AG09309 (cell line): ENCODE measurements around the gene NUP214.

ENCODE experiments used
- DNase-seq: peaks from one replicate; pipeline ENCODE4 v3.0.0-alpha.2; 2010; ENCODE audit warnings: low read depth
- H3K4me3 ChIP-seq: 2 replicates; pipeline ENCODE4 v1.5.1; 2011; ENCODE audit warnings: mild to moderate bottlenecking, low read depth, low read length, moderate library complexity; ENCODE audit not compliant: control insufficient read depth
- TF ChIP-seq, protein P1 (sequence below): IDR thresholded peaks from 2 replicates; pipeline ENCODE4 v1.5.1; 2011; ENCODE audit warnings: mild to moderate bottlenecking, low read depth, low read length, inconsistent platforms; ENCODE audit not compliant: insufficient read depth, control insufficient read depth; ENCODE audit errors: missing control alignments

NUP214 gene

DNA sequence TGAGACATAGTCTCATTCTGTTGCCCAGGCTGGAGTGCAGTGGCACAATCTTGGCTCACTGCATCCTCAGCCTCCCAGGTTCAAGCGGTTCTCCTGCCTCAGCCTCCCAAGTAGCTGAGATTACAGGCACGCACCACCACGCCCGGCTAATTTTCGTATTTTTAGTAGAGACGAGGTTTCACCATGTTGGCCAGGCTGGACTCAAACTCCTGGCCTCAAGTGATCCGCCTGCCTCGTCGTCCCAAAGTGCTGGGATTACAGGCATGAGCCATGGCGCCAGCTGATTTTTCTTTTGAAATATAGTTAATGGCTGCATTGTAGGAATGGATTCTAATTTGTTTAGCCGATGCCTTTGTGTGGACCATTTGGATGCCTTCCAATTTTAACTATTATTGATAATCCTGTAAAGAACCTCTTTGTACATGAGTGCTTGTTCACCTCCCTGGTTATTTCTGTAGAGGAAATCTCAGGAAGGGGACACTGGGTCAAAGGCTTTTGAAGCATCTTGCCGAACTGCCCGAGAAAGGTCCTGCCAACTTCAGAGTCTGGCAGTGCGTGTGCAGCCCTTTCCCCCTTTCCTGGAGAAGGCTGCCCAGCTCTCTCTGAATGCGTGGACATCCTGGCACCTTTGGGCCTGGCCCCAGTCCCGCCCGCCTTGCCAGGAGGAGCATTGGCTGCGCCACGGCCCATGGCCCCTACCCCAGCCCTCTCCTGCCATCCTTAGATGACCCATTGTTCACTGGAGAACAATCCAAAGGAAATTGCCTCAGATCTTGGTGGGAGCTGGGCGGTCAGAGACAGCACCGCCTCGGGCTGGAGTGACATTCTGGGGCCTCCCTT, 8.9 kb upstream of the NUP214 start:
- H3K4me3 ChIP-seq = no peak overlapping the region
- DNase-seq = no peak
- TF ChIP-seq, protein P1, sequence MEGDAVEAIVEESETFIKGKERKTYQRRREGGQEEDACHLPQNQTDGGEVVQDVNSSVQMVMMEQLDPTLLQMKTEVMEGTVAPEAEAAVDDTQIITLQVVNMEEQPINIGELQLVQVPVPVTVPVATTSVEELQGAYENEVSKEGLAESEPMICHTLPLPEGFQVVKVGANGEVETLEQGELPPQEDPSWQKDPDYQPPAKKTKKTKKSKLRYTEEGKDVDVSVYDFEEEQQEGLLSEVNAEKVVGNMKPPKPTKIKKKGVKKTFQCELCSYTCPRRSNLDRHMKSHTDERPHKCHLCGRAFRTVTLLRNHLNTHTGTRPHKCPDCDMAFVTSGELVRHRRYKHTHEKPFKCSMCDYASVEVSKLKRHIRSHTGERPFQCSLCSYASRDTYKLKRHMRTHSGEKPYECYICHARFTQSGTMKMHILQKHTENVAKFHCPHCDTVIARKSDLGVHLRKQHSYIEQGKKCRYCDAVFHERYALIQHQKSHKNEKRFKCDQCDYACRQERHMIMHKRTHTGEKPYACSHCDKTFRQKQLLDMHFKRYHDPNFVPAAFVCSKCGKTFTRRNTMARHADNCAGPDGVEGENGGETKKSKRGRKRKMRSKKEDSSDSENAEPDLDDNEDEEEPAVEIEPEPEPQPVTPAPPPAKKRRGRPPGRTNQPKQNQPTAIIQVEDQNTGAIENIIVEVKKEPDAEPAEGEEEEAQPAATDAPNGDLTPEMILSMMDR = no peak

DNA sequence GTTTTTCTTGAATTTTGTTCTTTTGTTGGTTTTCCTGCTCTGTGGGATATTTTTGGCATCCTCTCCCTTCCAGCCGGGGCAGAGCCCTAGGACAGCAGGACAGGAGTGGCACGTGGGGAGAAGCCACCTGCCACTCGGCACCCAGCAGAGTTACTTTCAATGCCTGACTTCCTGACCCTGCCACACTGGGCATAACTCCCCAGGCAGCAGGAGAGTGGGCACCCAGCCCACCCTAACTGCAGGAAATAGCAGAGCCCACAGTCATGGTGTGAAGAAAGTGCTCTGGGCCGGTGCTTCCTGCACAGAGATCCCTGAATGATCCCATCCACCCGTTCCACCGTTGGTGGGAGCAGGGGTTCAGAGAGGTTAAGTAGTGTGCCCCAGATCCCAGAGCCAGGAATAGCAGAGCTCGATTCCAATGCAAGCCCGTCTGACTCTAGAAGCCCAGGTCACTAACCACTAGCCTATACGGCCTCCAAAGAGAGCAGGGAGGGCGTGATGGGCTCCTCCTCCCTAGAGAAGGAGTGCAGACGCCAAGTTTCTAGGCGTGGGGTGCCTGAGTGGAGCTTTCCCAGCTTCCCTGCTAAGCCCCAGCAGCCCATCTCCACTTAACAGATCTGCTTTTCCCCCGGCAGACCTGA, 8.1 kb upstream of the NUP214 start:
- TF ChIP-seq, protein P1 = no peak
- H3K4me3 ChIP-seq = no peak overlapping the region
- DNase-seq = no peak

GRCh38 chr9:131117762-131118145, 7.6 kb upstream of the NUP214 start:
- TF ChIP-seq, protein P1 = no peak
- no peak overlapping the region for H3K4me3 ChIP-seq
- DNase-seq = no peak

- H3K4me3 ChIP-seq = no peak overlapping the region
- TF ChIP-seq, protein P1 = no peak
- DNase-seq = no peak
Measured at GRCh38 chr9:131119600-131119999, 5.8 kb upstream of the NUP214 start.

GRCh38 chr9:131120620-131121228, 4.7 kb upstream of the NUP214 start:
- TF ChIP-seq, protein P1 = no peak

DNA sequence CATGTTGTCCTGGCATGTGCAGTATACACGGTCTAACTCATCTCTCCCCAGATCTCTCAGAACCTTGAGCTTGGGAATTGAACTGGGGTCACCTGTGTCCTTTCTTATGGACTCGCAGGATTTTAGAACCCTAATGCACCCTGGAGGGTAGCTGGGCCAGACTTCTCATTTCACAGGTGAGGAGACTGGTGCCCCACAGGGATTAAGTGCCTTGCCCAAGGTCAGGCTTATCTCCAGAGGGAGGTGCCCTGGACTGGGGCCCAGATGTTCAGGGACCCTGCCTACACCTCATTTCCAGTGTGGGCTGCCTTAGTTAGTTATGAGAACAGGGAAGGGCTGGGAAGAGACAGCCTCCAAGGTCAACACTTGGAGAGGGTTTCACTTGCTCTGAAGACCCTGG, 4.0 kb upstream of the NUP214 start:
- TF ChIP-seq, protein P1 = no peak
- no peak overlapping the region for H3K4me3 ChIP-seq
- no peak for DNase-seq

More at GRCh38 chr9:131120620-131121228, 4.7 kb upstream of the NUP214 start:
- H3K4me3 ChIP-seq = no peak overlapping the region
- DNase-seq = no peak
